ENCODE measurements around the gene GTF3C2. TPM values are rescaled to one million over a fixed set of nuclear protein-coding genes. Genes with fewer than 3 reads are reported as not detected.

Gene GTF3C2
- total and polyA plus RNA-seq, 2 of the 13 experiments (the other 11 are each of a cell fraction or from before 2014, with no cell fraction given): 77.5 to 130 TPM

GRCh38 chr2:27370026-27370815 is 13.7 kb upstream of the GTF3C2 start, which contains the start of the genes EIF2B4 and SNX17 (continued):
- TF ChIP-seq ELF4 (CRISPR knock-in tag; IDR thresholded peaks at IDR 0.05; ENCODE audit: borderline replicate concordance) (peak; percentile 51; the same call in 1 of the 2 replicates), ZNF740 (CRISPR knock-in tag; IDR thresholded peaks at IDR 0.05) (no peak; the same call in 1 of the 2 replicates), DMTF1 (CRISPR knock-in tag; IDR thresholded peaks at IDR 0.05) (peak; percentile 72; the same call in 1 of the 2 replicates), SMC3 (IDR thresholded peaks at IDR 0.05; ENCODE audit: low read length) (peak; percentile 52; the same call in 1 of the 2 replicates), EHMT2 (IDR thresholded peaks at IDR 0.05; ENCODE audit: borderline replicate concordance, low read depth, low read length) (no peak; the same call in 1 of the 2 replicates), DNMT1 (CRISPR knock-in tag; IDR thresholded peaks at IDR 0.05) (peak; percentile 98), ZNF414 (CRISPR knock-in tag; IDR thresholded peaks at IDR 0.05) (peak; percentile 99), SP2 (CRISPR knock-in tag; IDR thresholded peaks at IDR 0.05) (peak; percentile 31; the same call in 1 of the 2 replicates), MTERF4 (CRISPR knock-in tag; IDR thresholded peaks at IDR 0.05) (peak; percentile 65; the same call in 1 of the 2 replicates), GTF2F1 (IDR thresholded peaks at IDR 0.05; ENCODE audit: low read length) (no peak; the same call in 1 of the 2 replicates), TFE3 (CRISPR knock-in tag; IDR thresholded peaks at IDR 0.05) (no peak; the same call in 1 of the 2 replicates), RAD21 (CRISPR knock-in tag; IDR thresholded peaks at IDR 0.05) (peak; percentile 97), ZNF792 (CRISPR knock-in tag; IDR thresholded peaks at IDR 0.05) (peak; percentile 89), NFE2L1 (CRISPR knock-in tag; IDR thresholded peaks at IDR 0.05; ENCODE audit: borderline replicate concordance) (no peak), KMT2A (CRISPR knock-in tag; IDR thresholded peaks at IDR 0.05) (peak; percentile 93), SMAD1 (CRISPR knock-in tag; IDR thresholded peaks at IDR 0.05; ENCODE audit: borderline replicate concordance, low read depth) (peak; percentile 96), ZNF18 (CRISPR knock-in tag; IDR thresholded peaks at IDR 0.05; ENCODE audit: insufficient replicate concordance) (peak; percentile 16), RBM22 (optimal IDR thresholded peaks at IDR 0.05; ENCODE audit: low read length) (no peak), PBX2 (CRISPR knock-in tag; IDR thresholded peaks at IDR 0.05) (peak; percentile 18; the same call in 1 of the 2 replicates), MZF1 (CRISPR knock-in tag; IDR thresholded peaks at IDR 0.05; ENCODE audit: borderline replicate concordance) (peak; percentile 26; the same call in 1 of the 2 replicates)
